SK-N-SH (cell line): ENCODE results near the gene FBXL7.

Source experiments
- EZH2phosphoT487 ChIP-seq: fragments of 200-600 bp; sonication (generic); IDR thresholded peaks from 2 replicates; pipeline ENCODE4 v1.6.1; 2017; ENCODE audit warnings: low read depth, mixed run types, mild to moderate bottlenecking, antibody characterized with exemption, moderate library complexity, borderline replicate concordance
- JUND ChIP-seq: IDR thresholded peaks from 2 replicates; pipeline ENCODE4 v1.4.0; 2012
- TF ChIP-seq, protein P1 (sequence below): fragments of 200-600 bp; sonication (generic); IDR thresholded peaks from 2 replicates; pipeline ENCODE4 v1.6.1; 2017; ENCODE audit warnings: antibody characterized with exemption, mild to moderate bottlenecking, moderate library complexity
- TF ChIP-seq, protein P2 (sequence below): fragments of 150-350 bp; IDR thresholded peaks from 2 replicates; pipeline ENCODE4 v1.6.1; 2017; ENCODE audit warnings: antibody characterized with exemption, low read length, low read depth, borderline replicate concordance

DNA sequence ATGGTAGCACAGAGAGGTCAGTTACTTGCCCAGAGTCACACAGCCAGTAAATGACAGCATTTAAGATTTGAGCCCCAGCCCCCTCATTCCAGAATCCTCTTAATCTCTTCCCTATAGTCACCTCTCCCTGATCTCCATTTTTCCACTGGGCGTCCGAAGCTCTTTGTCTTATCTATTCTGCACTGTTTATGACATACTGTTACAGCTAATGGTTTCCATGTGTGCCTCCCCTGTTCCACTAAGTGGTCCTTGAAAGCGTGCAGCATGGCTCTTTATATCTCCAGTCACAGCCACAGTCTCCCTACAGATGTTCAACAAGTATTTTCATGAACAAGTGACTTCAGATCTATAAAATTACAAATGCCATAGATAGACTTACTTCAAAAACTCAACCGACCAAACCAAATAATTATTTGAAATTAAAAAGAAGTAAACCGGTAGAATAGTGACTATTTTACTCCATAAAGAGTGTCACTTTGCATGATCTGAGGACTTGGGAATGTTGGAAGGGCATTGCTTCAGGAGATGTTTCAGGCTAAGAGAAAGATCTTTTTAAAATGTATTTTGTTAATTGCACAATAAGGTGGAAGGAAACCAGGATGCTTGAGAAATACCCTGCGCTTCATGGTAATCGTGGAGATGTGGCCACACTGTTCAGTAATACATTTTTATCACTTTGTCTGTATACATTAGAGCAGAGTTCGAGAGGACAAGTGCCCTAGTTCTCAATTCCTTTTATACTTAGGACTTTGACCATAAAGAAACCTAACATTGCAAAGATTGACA, 237.2 kb downstream of the FBXL7 start:
- TF ChIP-seq EZH2phosphoT487, result no peak
- TF ChIP-seq, protein P1, sequence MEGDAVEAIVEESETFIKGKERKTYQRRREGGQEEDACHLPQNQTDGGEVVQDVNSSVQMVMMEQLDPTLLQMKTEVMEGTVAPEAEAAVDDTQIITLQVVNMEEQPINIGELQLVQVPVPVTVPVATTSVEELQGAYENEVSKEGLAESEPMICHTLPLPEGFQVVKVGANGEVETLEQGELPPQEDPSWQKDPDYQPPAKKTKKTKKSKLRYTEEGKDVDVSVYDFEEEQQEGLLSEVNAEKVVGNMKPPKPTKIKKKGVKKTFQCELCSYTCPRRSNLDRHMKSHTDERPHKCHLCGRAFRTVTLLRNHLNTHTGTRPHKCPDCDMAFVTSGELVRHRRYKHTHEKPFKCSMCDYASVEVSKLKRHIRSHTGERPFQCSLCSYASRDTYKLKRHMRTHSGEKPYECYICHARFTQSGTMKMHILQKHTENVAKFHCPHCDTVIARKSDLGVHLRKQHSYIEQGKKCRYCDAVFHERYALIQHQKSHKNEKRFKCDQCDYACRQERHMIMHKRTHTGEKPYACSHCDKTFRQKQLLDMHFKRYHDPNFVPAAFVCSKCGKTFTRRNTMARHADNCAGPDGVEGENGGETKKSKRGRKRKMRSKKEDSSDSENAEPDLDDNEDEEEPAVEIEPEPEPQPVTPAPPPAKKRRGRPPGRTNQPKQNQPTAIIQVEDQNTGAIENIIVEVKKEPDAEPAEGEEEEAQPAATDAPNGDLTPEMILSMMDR, result no peak
- no peak for TF ChIP-seq JUND
- TF ChIP-seq, protein P2, sequence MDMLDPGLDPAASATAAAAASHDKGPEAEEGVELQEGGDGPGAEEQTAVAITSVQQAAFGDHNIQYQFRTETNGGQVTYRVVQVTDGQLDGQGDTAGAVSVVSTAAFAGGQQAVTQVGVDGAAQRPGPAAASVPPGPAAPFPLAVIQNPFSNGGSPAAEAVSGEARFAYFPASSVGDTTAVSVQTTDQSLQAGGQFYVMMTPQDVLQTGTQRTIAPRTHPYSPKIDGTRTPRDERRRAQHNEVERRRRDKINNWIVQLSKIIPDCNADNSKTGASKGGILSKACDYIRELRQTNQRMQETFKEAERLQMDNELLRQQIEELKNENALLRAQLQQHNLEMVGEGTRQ, result no peak
